Ammon's horn (tissue), 1 donor: Measurements from ENCODE around the gene SLC6A9.

Source experiments
- DNase-seq: peaks from one replicate; pipeline ENCODE4 v3.0.0-alpha.2; 2016; ENCODE audit warnings: low spot score

The SLC6A9 gene

DNA sequence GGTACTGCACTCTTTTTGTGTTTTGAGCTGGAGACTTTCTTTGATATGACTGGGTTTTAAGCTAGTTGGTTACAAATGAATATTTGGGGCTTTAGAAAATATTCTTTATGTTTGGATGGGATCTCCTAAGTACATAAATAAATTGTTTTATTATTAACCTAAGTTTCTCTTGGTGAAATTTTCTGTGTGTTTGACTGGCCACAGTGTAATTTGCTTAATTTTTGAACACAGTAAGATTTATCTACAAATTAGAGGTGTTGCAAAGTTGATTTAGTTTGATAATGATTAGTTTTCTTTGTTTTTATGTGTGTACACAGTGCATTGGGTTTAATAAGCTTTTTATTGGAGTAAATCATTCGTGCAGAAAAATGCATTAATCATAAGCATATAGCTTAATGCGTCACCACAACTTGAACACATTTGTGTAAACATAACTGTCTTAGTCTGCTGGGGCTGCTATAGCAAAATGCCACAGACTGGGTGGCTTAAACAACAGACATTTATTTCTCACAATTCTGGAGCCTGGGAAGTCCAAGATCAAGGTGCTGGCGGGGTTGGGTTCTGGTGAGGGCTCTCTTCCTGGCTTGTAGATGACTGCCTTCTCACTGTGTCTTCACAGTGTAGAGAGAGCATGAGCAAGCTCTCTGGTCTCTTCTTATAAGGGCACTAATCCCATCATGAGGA is 17.4 kb upstream of the SLC6A9 start:
- DNase-seq, result no peak

DNA sequence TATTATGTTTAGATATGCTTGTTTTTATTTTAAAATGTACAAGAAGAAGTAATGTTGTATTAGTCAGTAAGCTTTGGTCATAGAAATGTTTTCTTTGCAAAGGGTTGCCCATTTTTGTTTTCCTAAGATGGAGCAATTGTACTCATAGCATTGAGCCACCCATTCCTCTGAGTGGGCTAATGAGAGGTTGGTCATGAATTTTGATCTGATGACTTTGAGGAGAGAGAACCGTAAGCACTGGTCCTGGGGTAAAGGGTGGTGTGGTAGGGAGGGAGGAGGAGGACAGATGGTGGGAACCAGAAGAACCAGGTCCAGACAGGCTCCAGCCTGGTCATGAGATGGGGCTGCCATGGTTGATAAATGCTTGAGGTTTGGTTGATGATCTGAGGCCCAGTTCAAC is 15.9 kb upstream of the SLC6A9 start:
- no peak for DNase-seq

DNA sequence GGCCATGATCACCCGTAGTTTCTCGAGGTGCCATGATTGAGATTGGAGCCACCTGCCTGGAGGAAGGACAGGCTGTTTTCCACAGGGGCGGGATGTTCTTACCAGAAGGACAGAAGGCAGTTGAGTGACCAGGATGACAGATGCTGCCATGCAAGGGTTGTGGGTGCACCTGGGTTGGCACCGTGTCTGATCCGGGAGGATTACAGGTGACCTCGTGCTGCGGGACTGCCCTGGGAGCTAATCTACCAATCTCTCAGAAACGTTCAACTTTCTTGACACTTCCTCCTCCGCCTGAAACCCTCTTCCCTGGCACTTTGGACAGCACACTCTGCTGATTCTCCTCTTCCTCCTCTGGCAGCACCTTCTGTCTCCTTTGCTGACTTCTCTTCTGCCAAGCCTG is 13.8 kb upstream of the SLC6A9 start:
- no peak for DNase-seq

DNA sequence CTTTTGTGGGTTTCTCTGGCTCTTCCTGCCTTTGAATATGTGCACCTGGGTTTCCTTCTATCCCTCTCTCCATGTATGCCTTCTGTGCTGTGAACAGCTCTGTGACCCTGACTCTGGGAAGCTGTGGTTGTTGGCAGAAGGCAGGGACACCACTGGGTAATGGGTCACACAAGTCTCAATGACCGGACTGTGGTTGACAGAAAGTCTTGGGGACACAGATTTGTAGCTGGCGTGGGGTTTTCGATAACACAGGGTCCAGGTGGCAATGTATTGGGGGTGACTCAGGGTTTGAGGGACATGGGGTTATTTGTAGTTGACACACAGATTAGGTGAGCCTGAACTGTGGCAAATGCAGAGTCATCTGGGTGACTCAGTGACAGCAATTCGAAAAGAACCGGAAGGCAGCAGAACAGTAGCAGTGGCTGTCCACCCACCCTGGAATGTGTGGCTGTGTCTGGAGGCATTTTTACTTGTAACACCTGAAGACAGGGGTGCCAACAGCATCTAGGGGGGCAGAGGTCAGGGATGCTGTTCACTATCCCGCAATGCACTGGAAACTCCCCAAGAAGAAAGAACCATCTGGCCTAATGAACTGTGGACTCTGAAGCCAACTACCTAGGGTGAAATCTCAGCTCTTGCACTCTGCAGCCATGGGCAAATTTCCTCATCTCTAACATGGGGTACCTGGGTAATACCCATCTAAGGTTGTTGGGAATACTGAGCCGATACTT is 13.0 kb upstream of the SLC6A9 start:
- DNase-seq, result no peak

DNA sequence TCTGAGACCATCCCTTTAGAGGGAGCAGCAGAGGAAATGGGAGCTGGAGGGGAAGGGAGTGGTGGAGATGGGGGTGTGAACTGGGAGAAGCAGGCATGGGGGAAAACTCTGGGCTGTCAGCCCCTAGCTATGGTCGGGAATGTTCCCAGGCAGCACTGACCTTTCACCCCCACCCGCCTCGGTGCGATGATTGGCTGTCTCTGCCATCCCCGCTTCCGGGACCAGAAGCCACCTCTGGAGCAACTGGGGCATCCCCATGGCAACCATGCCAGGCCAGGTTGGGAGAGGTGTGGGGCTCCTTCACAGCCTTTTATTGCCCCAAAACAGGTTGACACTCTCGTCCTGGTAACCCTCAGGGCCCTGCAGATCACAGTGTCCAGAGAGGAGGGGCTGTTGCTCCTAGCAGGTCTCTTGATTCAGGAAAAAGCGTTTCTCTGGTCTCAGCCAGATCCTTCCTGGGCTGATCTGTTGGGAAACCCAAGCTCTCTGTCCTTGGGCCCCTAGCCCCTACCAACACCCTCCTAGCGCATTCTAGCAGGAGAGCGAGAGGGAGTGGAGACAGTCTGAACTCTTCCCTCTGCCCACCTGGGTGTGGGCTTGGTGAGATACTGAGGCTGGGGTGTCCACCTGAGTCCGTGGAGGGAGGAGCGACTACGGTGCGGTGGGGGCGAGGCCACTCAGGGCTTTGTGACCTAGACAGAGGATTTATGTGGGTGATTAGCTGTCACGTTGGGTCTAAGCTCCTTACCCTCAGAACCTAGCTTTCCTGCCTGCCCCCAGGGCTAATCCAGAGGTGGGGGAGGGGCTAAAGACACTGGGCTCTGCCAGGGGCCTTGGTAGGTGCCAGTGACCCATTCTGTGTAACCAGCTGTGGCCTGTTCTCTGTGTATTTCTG is 12.2 kb upstream of the SLC6A9 start:
- DNase-seq, result no peak

DNA sequence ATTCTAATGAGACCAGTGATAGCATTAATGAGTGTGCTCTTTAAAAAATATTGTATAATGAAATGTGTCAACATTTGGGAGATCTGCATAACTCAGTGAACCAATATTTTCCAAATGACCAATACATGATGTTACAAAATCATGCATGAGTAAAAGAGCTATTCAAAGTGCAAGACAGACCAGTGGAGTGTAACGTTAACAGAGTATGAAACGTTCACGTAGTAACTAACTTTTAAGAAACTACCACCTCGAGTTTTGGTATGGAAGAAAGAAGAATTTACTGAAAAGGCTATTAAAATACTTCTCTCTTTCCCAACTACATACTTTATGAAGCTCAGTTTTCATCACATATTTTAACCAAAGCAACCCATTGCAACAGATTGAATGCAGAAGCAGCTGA is 9.6 kb upstream of the SLC6A9 start:
- DNase-seq, result no peak

DNA sequence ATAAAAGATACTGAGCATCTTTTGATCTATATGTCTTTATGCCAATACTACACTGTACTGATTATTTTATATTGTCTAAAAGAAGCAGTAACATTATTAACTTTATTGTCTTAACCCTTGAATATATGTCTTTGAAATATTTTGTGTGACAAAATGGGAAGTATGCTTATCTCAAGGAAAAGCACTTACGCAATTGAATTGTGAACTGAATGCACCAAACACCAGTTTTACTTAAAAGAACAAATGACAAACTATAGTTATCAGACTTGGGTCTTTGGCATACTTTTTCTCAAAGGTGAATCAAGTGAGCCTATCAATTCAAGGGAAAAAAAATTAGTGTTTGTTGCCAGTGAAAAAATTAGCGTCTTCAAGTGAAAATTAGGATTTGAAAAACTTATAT is 9.2 kb upstream of the SLC6A9 start:
- DNase-seq, result no peak

DNA sequence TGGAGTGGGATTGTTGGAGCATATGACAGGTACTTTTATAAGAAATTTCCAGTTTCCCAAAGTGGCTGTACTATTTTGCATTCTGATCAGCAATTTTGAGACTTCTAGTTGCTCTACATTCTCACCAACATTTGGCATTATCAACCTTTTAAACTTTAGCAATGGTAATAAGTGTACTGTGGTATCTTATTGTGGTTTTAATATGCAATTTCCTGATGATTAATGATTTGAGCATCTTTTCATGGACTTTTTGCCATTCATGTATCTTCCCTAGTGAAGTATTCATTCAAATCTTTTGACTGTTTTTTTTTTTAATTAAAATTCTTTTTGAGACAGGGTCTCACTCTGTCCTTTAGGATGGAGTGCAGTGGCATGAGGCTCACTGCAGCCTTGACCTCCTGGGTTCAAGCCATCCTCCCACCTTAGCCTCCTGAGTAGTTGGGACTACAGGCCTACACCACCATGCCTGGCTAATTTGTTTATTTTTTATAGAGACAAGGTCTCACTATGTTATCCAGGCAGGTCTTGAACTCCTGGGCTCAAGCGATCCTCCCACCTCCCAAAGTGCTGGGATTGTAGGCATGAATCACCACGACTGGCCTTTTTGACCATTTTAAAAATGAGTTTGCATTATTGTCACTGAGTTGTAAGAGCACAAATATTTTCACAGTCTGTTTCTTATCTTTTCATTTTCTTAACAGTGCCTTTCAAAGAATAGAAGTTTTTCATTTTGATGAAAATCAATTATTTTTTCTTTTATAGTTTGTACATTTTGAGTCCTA is 7.8 kb upstream of the SLC6A9 start:
- DNase-seq, result no peak

DNA sequence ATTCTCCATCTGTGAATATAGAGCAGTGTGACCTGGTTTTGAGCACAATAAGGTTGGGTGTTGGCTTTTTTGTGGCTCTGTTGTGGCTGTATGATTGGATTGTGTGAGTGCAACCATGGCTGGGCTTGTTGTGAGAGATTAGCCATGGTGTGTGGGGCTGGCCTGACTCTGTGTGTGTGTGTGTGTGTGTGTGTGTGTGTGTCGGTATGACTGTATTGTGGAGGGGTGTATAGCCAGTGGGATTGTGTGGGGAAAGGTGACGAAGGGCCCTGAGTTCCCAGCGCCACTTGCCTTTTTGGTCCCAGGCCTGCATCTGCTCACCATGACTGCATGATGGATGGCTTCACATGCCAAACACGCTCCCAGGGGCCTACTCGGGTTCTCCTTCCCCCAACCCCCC is 5.9 kb upstream of the SLC6A9 start:
- DNase-seq, result no peak

DNA sequence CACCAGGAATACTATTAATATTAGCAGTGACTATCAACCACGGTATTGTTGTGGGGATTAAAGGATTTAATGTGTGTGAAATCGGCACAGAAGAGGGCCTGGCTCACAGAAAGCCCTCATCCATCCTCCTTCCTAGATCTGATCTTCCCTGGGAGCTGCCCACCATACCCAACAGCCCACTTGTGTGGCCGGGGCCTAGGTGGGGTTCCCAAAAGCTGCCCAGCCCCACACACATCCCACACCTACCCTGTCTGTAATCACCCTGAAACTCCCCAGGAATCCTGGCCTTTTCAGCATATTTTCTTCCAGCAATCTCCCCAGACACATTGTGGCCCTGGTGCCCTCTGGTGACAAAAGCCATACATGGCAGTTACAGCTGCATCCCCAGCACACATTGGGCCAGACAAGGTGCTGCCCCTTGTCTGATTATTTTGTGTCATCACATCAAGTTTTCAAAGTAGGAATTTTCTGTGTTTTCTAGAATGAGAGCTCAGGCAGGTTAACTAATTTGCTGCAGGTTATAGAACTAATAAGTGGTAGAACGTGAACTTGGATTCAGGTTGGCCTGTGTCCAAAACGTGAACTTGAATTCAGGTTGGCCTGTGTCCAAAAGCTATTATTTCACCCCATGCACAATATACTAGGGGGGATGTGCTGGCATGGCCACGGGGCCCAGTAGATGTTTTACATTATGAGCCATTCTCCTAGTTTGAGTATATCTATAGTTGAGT is 5.3 kb upstream of the SLC6A9 start:
- DNase-seq, result peak; percentile 90

DNA sequence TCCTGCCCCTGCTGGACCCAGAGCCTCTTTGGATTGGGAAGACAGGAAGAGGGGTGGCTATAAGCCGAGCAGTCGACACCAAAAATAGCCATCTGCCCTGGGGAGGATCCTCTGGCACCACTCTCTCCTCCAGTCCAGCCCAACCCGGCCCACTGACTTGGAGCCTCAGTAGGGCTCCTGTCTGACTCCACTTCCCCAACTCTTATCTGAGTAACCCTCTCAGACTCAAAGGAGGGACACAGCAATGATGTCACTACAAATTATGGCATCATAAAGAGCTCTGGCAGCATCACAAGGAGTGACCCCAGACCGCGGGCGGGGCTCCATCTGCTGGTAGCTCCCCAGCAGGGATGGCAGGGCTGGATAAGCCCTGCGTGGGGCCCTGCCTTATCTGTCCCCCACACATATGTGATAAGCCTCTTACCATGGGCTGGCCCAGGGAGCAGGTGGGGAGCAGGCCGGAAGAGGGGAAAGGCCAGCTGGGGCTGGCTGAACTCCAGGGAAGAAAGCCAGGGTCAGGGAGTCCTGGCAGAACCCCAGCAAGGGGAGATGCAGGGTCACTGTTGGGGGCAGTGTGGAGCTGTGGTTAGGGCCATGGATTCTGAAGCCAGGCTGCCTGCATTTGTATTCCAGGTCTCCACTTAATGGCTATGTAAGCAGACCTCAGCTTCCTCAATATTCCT is 4.6 kb upstream of the SLC6A9 start:
- no peak for DNase-seq

DNA sequence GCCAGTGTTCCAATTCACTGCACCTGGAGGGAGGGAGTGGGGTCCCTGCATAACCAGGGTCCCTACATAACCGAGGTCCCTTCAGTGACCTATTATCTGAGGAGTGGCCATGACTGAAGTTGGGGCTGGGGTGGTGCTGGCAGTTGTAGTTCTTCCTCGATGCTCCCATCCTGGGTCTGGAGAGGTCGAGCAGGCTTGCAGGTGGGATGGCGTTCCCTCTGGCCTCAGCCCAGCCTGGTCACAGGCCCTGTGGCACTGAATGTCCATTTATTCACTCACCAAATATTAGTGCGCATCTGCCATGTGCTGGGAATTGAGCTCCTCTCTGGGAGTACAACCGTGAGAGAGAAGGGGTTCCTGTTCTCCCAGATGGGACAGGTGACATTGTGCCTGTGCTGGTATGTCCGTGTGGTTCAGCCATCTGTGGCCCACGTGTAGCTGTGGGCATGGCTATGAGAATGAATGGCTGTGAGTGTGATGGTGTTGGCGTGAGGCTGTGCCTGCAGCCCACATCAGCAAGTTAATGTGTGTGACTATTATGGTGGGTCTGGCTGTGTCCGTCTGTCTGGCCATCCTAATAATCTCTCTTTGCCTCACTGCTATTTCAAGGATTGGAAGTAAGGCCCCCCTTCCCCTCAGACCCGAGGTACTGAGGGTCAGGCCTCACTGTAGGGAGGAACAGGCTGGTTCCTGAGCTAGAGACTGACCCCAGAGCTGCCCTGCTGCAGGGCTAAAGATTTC is 3.9 kb upstream of the SLC6A9 start:
- DNase-seq, result no peak

DNA sequence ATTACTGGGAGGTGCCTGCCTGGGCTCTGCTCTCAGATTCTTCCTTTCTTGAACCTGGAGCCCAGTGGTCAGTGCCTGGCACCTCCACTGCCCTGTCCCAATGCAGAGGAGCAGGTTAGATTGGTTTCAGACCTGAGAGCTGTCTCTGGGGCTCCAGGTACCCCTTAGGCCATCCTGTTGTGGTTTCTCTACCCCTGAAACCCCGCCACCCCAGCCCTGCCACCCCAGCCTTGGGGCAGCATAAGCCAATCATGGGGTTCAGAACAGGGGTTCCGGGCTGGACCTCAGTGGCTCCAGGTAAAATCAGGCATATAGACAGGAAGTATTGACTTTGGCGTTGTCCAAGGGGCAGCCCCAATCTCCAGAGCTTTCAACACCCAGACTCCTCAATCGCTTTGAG is 3.2 kb upstream of the SLC6A9 start:
- DNase-seq, result no peak

DNA sequence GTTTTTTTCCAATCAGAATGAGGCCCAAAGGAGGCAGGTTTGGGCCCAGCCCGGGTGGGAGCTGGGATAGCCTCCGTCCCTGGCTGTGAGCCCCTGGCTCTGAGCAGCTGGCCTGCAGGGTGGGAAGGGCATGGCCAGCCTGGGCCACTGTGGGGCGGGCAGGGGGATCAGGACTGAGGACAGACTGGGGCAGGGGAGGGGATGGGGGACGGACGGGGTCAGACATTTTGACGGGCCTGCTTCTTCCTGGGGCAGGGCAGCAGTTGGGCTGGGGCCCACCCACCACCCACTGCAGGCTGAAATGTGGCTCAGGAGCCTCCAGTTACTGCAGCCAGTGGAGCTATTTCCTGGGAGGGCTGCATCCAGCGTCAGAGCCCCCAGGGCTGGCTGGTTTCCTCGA is 2.5 kb upstream of the SLC6A9 start:
- DNase-seq, result no peak

DNA sequence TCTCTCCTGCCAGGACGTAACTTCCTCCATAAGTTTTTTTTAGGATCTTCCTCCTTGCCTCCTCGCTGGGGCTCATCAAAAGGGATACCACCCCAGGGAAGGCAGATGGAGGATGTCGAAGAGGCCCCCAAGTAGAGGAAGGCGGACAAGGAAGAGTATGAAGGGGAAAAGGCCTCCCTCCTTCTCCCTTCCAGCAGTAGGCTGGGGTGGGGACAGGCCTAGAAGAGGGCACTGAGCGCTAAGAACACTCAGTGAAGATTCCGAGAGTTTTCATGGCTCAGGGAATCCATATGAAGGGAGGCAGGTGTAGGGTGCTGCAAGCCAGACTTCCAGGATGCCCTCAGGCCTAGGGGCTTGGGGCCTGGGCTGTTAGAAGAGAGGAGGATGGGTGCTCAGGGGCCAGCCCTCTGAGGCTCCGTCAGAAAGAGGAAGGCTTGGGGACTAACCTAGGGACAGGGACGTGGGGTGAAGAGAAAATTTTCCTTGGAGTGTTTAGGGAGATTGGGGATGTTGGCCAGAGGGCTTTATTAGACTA is 1.8 kb upstream of the SLC6A9 start:
- DNase-seq, result no peak

DNA sequence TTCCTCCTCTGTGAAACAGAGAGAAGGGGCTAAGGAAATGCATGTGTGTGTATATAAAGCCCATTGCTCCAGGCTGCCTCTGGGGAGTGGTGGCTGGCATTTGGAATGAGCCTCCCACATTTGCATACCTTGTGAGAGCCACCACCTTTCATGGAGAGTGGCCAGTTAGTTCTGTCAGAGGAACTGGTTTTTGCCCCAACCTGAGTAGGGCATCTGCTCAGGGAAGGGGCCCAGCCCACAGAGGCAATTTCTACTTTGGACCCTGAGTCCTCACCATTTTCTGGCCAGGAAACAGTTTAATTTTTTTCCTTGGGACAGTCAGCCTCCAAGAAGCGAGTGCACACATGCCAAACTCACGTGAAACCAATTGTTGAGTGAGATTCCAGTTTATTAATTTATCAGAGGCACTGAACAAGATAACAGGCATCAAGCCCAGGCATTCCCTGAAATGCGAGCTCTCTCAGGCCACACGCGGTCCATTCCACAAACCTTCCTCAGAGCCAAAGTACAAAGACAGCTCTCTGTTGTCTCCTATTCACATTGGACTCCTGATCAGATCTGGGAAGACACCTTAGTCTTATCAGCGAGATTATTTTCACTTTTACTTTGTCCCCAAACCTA is 1.0 kb upstream of the SLC6A9 start:
- DNase-seq, result no peak

DNA sequence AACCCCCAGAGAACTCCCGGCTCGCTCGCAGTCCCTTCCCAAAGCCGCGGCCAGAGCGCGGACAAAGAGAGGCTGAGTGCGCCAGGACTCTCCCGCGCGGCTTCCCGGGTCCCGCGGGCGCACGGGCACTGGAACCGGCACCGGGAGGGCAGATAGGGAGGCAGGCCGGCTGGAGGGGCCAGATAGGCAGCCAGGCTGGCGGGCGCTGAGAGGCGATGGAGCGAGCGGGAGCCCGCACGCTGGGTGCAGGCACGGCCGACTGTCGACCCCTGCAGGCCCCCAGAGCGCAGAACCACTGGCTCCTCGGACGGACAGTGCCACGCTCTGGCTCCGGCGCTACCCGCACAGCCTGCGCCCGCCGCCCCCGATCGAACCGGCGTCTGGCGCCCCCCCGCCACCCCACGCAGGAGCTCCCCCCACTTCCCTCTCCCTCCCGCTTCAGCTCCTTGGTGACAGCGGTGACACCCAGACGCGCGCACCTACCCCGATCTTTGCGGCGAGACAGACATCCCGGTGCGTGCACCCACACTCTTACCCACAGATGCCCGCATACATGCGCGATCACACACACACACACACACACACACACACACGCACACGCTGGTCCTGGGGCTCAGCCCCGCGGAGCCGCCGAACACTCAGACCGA is 534 bp downstream of the SLC6A9 start:
- peak; percentile 83 for DNase-seq

DNA sequence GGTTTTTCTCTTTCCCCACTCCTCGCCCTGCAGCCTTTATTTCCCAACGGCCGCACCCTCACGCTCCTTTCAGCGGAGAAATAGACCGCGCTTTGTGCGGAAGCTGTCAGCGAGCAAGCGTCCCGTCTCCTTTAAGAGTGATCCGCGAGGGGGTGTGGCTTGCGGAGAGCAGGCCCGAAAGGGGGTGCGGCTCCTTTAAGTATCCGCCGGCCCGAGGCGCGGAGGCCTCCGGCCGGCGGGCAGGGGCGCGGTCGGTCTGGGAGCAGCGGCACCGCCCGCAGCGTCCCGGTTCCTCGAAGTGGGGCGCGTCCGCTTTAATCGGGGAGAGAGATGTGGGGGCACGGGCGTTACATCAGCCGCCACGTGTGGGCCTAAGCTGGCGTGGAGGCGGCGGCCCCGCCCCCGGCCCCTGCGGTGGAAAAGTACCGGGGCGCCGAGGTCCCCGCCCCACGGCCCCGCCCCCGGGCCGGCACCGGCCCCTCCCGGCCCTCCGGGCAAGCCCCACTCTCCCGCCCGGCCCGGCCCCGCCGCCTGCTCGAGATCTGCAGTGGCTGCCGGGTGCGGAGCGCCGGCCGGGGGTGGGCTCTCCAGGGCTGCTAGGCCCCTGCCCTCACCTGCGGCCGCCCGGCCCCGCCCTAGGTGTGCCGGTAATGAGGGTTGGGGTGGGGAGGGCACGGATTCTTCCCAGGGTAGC is 1.2 kb downstream of the SLC6A9 start:
- peak; percentile 91 for DNase-seq
